Measurements from ENCODE around the gene TADA2B.

The TADA2B gene

GRCh38 chr4:7023901-7024300 lies 19.3 kb upstream of the TADA2B start:
- no peak for TF ChIP-seq CTCF (conservative IDR thresholded peaks at IDR 0.05; ENCODE audit: low read length)
- no peak for TF ChIP-seq EZH2phosphoT487 (IDR thresholded peaks at IDR 0.05; ENCODE audit: borderline replicate concordance)
- Histone ChIP-seq H2AFZ (ENCODE audit: low read length) (no peak overlapping the region), H3K9me3 (ENCODE audit: insufficient read depth, low read depth, low read length) (no peaks in the 10 kb centered on the region), H3K27me3 (ENCODE audit: insufficient read depth, low read length, poor library complexity, severe bottlenecking) (no peaks in the 10 kb centered on the region), H3K9me2 (replicated peaks; ENCODE audit: low read depth, low read length) (no peaks in the 10 kb centered on the region), H4K20me1 (ENCODE audit: insufficient read depth, low read length, poor library complexity, severe bottlenecking) (no peaks in the 10 kb centered on the region), H3K4me2 (ENCODE audit: low read depth, low read length, poor library complexity, severe bottlenecking) (no peak overlapping the region), H3K36me3 (ENCODE audit: insufficient read depth, low read length) (peaks cover 39% of the 10 kb centered on the region; the same call in 1 of the 2 replicates), H3K4me3 (ENCODE audit: low read length, poor library complexity, severe bottlenecking) (no peak overlapping the region), H3K79me2 (ENCODE audit: insufficient read depth, low read length) (no peaks in the 10 kb centered on the region), H3F3A (ENCODE audit: low read depth) (no peaks in the 10 kb centered on the region), H3K4me1 (ENCODE audit: insufficient read depth, low read length, poor library complexity, severe bottlenecking) (no peaks in the 10 kb centered on the region), H3K9ac (ENCODE audit: low read depth, low read length, poor library complexity, severe bottlenecking) (no peak overlapping the region)

- TF ChIP-seq CTCF (conservative IDR thresholded peaks at IDR 0.05; ENCODE audit: low read length) = no peak
- no peak for TF ChIP-seq EZH2phosphoT487 (IDR thresholded peaks at IDR 0.05; ENCODE audit: borderline replicate concordance)
- peaks cover 41% of the 10 kb centered on the region; the same call in 1 of the 2 replicates for H3K36me3 ChIP-seq (ENCODE audit: insufficient read depth, low read length)
Observed at GRCh38 chr4:7024336-7024890, 18.8 kb upstream of the TADA2B start.

GRCh38 chr4:7025040-7025602 lies 18.1 kb upstream of the TADA2B start:
- no peaks in the 10 kb centered on the region for H3F3A ChIP-seq (ENCODE audit: low read depth)
- H3K36me3 ChIP-seq (ENCODE audit: insufficient read depth, low read length) = peaks cover 43% of the 10 kb centered on the region; the same call in 1 of the 2 replicates
- H3K27me3 ChIP-seq (ENCODE audit: insufficient read depth, low read length, poor library complexity, severe bottlenecking) = no peaks in the 10 kb centered on the region
- no peak overlapping the region for H3K4me3 ChIP-seq (ENCODE audit: low read length, poor library complexity, severe bottlenecking)
- H3K79me2 ChIP-seq (ENCODE audit: insufficient read depth, low read length) = no peaks in the 10 kb centered on the region
- no peaks in the 10 kb centered on the region for H3K9me2 ChIP-seq (replicated peaks; ENCODE audit: low read depth, low read length)
- no peaks in the 10 kb centered on the region for H3K4me1 ChIP-seq (ENCODE audit: insufficient read depth, low read length, poor library complexity, severe bottlenecking)
- TF ChIP-seq CTCF (conservative IDR thresholded peaks at IDR 0.05; ENCODE audit: low read length) = no peak
- no peak for TF ChIP-seq EZH2phosphoT487 (IDR thresholded peaks at IDR 0.05; ENCODE audit: borderline replicate concordance)
- H3K4me2 ChIP-seq (ENCODE audit: low read depth, low read length, poor library complexity, severe bottlenecking) = no peak overlapping the region
- H2AFZ ChIP-seq (ENCODE audit: low read length) = no peak overlapping the region
- no peak overlapping the region for H3K9ac ChIP-seq (ENCODE audit: low read depth, low read length, poor library complexity, severe bottlenecking)
- H3K9me3 ChIP-seq (ENCODE audit: insufficient read depth, low read depth, low read length) = no peaks in the 10 kb centered on the region
- no peaks in the 10 kb centered on the region for H4K20me1 ChIP-seq (ENCODE audit: insufficient read depth, low read length, poor library complexity, severe bottlenecking)

More at GRCh38 chr4:7024336-7024890, 18.8 kb upstream of the TADA2B start:
- Histone ChIP-seq H3K79me2 (ENCODE audit: insufficient read depth, low read length) (no peaks in the 10 kb centered on the region), H3K4me1 (ENCODE audit: insufficient read depth, low read length, poor library complexity, severe bottlenecking) (no peaks in the 10 kb centered on the region), H3K4me2 (ENCODE audit: low read depth, low read length, poor library complexity, severe bottlenecking) (no peak overlapping the region), H2AFZ (ENCODE audit: low read length) (no peak overlapping the region), H3K9me2 (replicated peaks; ENCODE audit: low read depth, low read length) (no peaks in the 10 kb centered on the region), H4K20me1 (ENCODE audit: insufficient read depth, low read length, poor library complexity, severe bottlenecking) (no peaks in the 10 kb centered on the region), H3F3A (ENCODE audit: low read depth) (no peaks in the 10 kb centered on the region), H3K4me3 (ENCODE audit: low read length, poor library complexity, severe bottlenecking) (no peak overlapping the region), H3K9me3 (ENCODE audit: insufficient read depth, low read depth, low read length) (no peaks in the 10 kb centered on the region), H3K27me3 (ENCODE audit: insufficient read depth, low read length, poor library complexity, severe bottlenecking) (no peaks in the 10 kb centered on the region), H3K9ac (ENCODE audit: low read depth, low read length, poor library complexity, severe bottlenecking) (no peak overlapping the region)

Measured in Loucy (cell line).